ENCODE measurements around the gene ZCCHC13. TPM values are rescaled to one million over a fixed set of nuclear protein-coding genes. Genes with fewer than 3 reads are reported as not detected.

Gene ZCCHC13
- total RNA-seq, 1 donor from 2014 or later: not detected

DNA sequence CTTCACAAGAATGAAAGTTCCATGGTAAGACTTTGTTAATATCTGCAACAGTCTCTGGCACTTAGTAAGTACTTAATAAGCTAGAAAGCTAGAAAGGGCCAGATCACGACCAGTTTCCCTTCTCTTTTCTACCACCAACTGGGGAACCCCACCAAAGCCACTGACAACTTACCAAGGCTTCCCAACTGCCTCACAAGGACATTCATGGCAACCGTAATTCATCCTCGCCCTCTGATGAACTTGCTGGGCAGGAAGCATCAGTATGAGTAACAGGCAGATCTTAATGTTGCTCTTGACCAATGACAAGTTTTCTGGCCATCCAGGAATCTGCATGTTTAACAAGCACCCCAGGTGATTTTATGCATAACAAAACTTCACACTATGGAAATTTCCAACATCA is 23.2 kb upstream of the ZCCHC13 start:
- H3K4me1 Mint-ChIP-seq (ENCODE audit: low read depth, unreplicated experiment): peaks cover 11% of the 10 kb centered on the region
- no peak for FAIRE-seq

DNA sequence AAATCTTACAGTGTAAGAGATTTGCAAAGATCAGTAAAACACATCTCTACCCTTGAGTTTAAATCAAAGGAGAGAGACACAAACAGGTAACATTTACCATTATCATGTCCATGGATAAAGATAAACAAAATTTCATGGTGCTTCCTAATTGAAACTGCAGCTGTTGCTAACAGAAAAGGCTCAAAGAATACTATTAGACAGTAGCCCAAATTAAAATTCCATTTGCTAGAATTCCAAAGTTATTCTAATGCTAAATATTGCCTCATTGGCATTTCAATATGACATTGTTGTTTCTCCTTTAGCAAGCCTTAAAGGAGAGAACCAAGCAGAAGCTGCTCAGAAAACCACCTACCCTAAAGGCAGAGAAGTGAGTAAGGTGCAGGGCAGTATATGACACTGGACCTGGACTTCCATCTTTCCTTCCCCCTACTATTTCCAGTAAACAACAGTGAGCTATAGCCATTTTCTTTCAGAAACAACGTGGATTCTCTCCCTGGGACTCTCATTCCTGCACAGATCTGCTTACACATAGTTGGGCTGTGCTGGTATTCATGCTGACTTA is 19.5 kb upstream of the ZCCHC13 start:
- Mint-ChIP-seq H3K27me3 (ENCODE audit: low read depth, unreplicated experiment) (no peaks in the 10 kb centered on the region), H3K9me3 (ENCODE audit: unreplicated experiment) (no peaks in the 10 kb centered on the region), H3K4me3 (ENCODE audit: unreplicated experiment) (no peak overlapping the region), H3K4me1 (ENCODE audit: low read depth, unreplicated experiment) (peaks cover 16% of the 10 kb centered on the region), H3K36me3 (ENCODE audit: low read depth, unreplicated experiment) (peaks cover 4% of the 10 kb centered on the region), H3K27ac (ENCODE audit: unreplicated experiment) (no peak overlapping the region)
- DNase-seq (ENCODE audit: low read depth) (no peak), FAIRE-seq (no peak)
- no peak overlapping the region for H3K9ac ChIP-seq (ENCODE audit: low read length)
- no peaks in the 10 kb centered on the region for H3K27me3 ChIP-seq (ENCODE audit: insufficient read depth, low read length)
- H3K79me2 ChIP-seq (ENCODE audit: insufficient read depth, low read length): peaks cover 81% of the 10 kb centered on the region
- no peak overlapping the region for H3K4me3 ChIP-seq (ENCODE audit: insufficient read depth, low read depth, low read length)
- no peaks in the 10 kb centered on the region for H3K9me3 ChIP-seq (ENCODE audit: insufficient read depth, low read depth, low read length)
- H3K4me1 ChIP-seq (ENCODE audit: insufficient read depth, low read length): no peaks in the 10 kb centered on the region
- H2AFZ ChIP-seq (ENCODE audit: low read depth, low read length): no peak overlapping the region
- H3K36me3 ChIP-seq (ENCODE audit: insufficient read depth, low read length): peaks cover 24% of the 10 kb centered on the region
- TF ChIP-seq EZH2 (IDR thresholded peaks at IDR 0.05; ENCODE audit: insufficient read depth, low read length): no peak
- TF ChIP-seq, protein P1, sequence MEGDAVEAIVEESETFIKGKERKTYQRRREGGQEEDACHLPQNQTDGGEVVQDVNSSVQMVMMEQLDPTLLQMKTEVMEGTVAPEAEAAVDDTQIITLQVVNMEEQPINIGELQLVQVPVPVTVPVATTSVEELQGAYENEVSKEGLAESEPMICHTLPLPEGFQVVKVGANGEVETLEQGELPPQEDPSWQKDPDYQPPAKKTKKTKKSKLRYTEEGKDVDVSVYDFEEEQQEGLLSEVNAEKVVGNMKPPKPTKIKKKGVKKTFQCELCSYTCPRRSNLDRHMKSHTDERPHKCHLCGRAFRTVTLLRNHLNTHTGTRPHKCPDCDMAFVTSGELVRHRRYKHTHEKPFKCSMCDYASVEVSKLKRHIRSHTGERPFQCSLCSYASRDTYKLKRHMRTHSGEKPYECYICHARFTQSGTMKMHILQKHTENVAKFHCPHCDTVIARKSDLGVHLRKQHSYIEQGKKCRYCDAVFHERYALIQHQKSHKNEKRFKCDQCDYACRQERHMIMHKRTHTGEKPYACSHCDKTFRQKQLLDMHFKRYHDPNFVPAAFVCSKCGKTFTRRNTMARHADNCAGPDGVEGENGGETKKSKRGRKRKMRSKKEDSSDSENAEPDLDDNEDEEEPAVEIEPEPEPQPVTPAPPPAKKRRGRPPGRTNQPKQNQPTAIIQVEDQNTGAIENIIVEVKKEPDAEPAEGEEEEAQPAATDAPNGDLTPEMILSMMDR (IDR thresholded peaks at IDR 0.05; ENCODE audit: insufficient read depth, low read depth, low read length): no peak
- H4K20me1 ChIP-seq (ENCODE audit: insufficient read depth, low read length): peaks cover 50% of the 10 kb centered on the region
- H3K27ac ChIP-seq (ENCODE audit: low read depth, low read length): no peak overlapping the region
- H3K4me2 ChIP-seq (ENCODE audit: low read length): no peak overlapping the region

More for the DNA sequence above, 23.2 kb upstream of the ZCCHC13 start:
- Histone ChIP-seq H3K36me3 (ENCODE audit: insufficient read depth, low read length) (peaks cover 25% of the 10 kb centered on the region), H3K9ac (ENCODE audit: low read length) (no peak overlapping the region), H3K79me2 (ENCODE audit: insufficient read depth, low read length) (peaks cover 44% of the 10 kb centered on the region), H3K4me2 (ENCODE audit: low read length) (no peak overlapping the region), H3K27ac (ENCODE audit: low read depth, low read length) (no peak overlapping the region), H3K4me1 (ENCODE audit: insufficient read depth, low read length) (no peaks in the 10 kb centered on the region), H3K4me3 (ENCODE audit: insufficient read depth, low read depth, low read length) (no peak overlapping the region), H2AFZ (ENCODE audit: low read depth, low read length) (no peak overlapping the region), H3K9me3 (ENCODE audit: insufficient read depth, low read depth, low read length) (no peaks in the 10 kb centered on the region), H4K20me1 (ENCODE audit: insufficient read depth, low read length) (peaks cover 30% of the 10 kb centered on the region), H3K27me3 (ENCODE audit: insufficient read depth, low read length) (no peaks in the 10 kb centered on the region)
- no peak overlapping the region for H3K4me3 Mint-ChIP-seq (ENCODE audit: unreplicated experiment)
- H3K36me3 Mint-ChIP-seq (ENCODE audit: low read depth, unreplicated experiment): peaks cover 4% of the 10 kb centered on the region
- H3K27ac Mint-ChIP-seq (ENCODE audit: unreplicated experiment): no peak overlapping the region
- H3K27me3 Mint-ChIP-seq (ENCODE audit: low read depth, unreplicated experiment): no peaks in the 10 kb centered on the region
- DNase-seq (ENCODE audit: low read depth): no peak
- no peaks in the 10 kb centered on the region for H3K9me3 Mint-ChIP-seq (ENCODE audit: unreplicated experiment)
- TF ChIP-seq EZH2 (IDR thresholded peaks at IDR 0.05; ENCODE audit: insufficient read depth, low read length): no peak
- TF ChIP-seq, protein P1 (IDR thresholded peaks at IDR 0.05; ENCODE audit: insufficient read depth, low read depth, low read length): no peak

GRCh38 chrX:74286950-74287740 is 16.8 kb upstream of the ZCCHC13 start:
- Histone ChIP-seq H4K20me1 (ENCODE audit: insufficient read depth, low read length) (peaks cover 47% of the 10 kb centered on the region), H3K9ac (ENCODE audit: low read length) (no peak overlapping the region), H3K9me3 (ENCODE audit: insufficient read depth, low read depth, low read length) (no peaks in the 10 kb centered on the region), H3K4me2 (ENCODE audit: low read length) (no peak overlapping the region), H3K27ac (ENCODE audit: low read depth, low read length) (no peak overlapping the region), H3K4me3 (ENCODE audit: insufficient read depth, low read depth, low read length) (no peak overlapping the region), H3K27me3 (ENCODE audit: insufficient read depth, low read length) (no peaks in the 10 kb centered on the region), H2AFZ (ENCODE audit: low read depth, low read length) (no peak overlapping the region), H3K36me3 (ENCODE audit: insufficient read depth, low read length) (peaks cover 12% of the 10 kb centered on the region), H3K79me2 (ENCODE audit: insufficient read depth, low read length) (peaks cover 100% of the 10 kb centered on the region), H3K4me1 (ENCODE audit: insufficient read depth, low read length) (no peaks in the 10 kb centered on the region)
- Mint-ChIP-seq H3K4me3 (ENCODE audit: unreplicated experiment) (no peak overlapping the region), H3K36me3 (ENCODE audit: low read depth, unreplicated experiment) (peaks cover 4% of the 10 kb centered on the region), H3K27ac (ENCODE audit: unreplicated experiment) (no peak overlapping the region), H3K9me3 (ENCODE audit: unreplicated experiment) (no peaks in the 10 kb centered on the region), H3K4me1 (ENCODE audit: low read depth, unreplicated experiment) (peaks cover 16% of the 10 kb centered on the region), H3K27me3 (ENCODE audit: low read depth, unreplicated experiment) (no peaks in the 10 kb centered on the region)
- peak; percentile 5 for FAIRE-seq
- no peak for TF ChIP-seq EZH2 (IDR thresholded peaks at IDR 0.05; ENCODE audit: insufficient read depth, low read length)
- TF ChIP-seq, protein P1 (IDR thresholded peaks at IDR 0.05; ENCODE audit: insufficient read depth, low read depth, low read length): no peak
- peak; percentile 24 for DNase-seq (ENCODE audit: low read depth)

All from astrocyte (in vitro differentiated cells and primary cell).